Keratinocyte (primary cell): ENCODE data around the gene DDX4. TPM values are rescaled to one million over a fixed set of nuclear protein-coding genes. Genes with fewer than 3 reads are reported as not detected.

Experiments used
- DNase-seq: peaks from one replicate; pipeline ENCODE4 v3.0.0-alpha.2; 2011; ENCODE audit warnings: low read depth, missing footprints, low spot score
- FAIRE-seq: peaks from 2 replicates; lab custom pipeline; 2011; peaks lifted over from hg19 to GRCh38; lab: Jason Lieb, UNC
- H2AFZ ChIP-seq: 2 replicates; pipeline ENCODE4 v1.6.0; 2012; ENCODE audit warnings: low read length, control low read depth, inconsistent platforms; ENCODE audit not compliant: control insufficient read depth
- H3K27ac ChIP-seq: 2 replicates; pipeline ENCODE4 v1.5.1; 2011; ENCODE audit warnings: low read length; ENCODE audit not compliant: control insufficient read depth, insufficient read depth
- H3K27me3 ChIP-seq: 3 replicates; pipeline ENCODE4 v1.6.0; 2011; ENCODE audit warnings: low read length; ENCODE audit not compliant: control insufficient read depth, insufficient read depth; ENCODE audit errors: extremely low read depth
- H3K36me3 ChIP-seq, 2 experiments: 2 replicates in 1 of 2; 3 replicates in 1 of 2; pipeline ENCODE4 v1.5.1; 2011; ENCODE audit warnings: low read length in 2 of 2, mild to moderate bottlenecking in 1 of 2; ENCODE audit not compliant: control insufficient read depth in 2 of 2, insufficient read depth in 2 of 2; ENCODE audit errors: extremely low read depth in 1 of 2
- H3K4me1 ChIP-seq: 3 replicates; pipeline ENCODE4 v1.5.1; 2011; ENCODE audit warnings: low read length; ENCODE audit not compliant: control insufficient read depth, insufficient read depth; ENCODE audit errors: extremely low read depth
- H3K4me2 ChIP-seq: 3 replicates; pipeline ENCODE4 v1.6.0; 2011; ENCODE audit warnings: low read depth, low read length; ENCODE audit not compliant: control insufficient read depth, insufficient read depth; ENCODE audit errors: extremely low read depth
- H3K4me3 ChIP-seq, 3 experiments: fragments of 200-600 bp in 1 of 3; sonication (generic) in 1 of 3; 2 replicates in 2 of 3; 3 replicates in 1 of 3; pipeline ENCODE4 v1.5.1; 2011 to 2016; ENCODE audit warnings: low read length in 3 of 3, mild to moderate bottlenecking in 3 of 3, control low read depth in 2 of 3, inconsistent platforms in 1 of 3, low read depth in 1 of 3, mixed read lengths in 1 of 3, mixed run types in 1 of 3, moderate library complexity in 1 of 3; ENCODE audit not compliant: control insufficient read depth in 2 of 3, insufficient read depth in 2 of 3; ENCODE audit errors: extremely low read depth in 1 of 3
- H3K79me2 ChIP-seq: 2 replicates; pipeline ENCODE4 v1.6.0; 2012; ENCODE audit warnings: low read length; ENCODE audit not compliant: control insufficient read depth, insufficient read depth
- H3K9ac ChIP-seq: 3 replicates; pipeline ENCODE4 v1.6.0; 2011; ENCODE audit warnings: low read length; ENCODE audit not compliant: control insufficient read depth, insufficient read depth; ENCODE audit errors: extremely low read depth
- H3K9me1 ChIP-seq: 3 replicates; pipeline ENCODE4 v1.6.0; 2011; ENCODE audit warnings: low read length; ENCODE audit not compliant: control insufficient read depth, insufficient read depth; ENCODE audit errors: extremely low read depth
- H3K9me3 ChIP-seq: 2 replicates; pipeline ENCODE4 v1.5.1; 2012; ENCODE audit warnings: low read depth, low read length; ENCODE audit not compliant: control insufficient read depth
- H4K20me1 ChIP-seq: 3 replicates; pipeline ENCODE4 v1.6.0; 2011; ENCODE audit warnings: low read length; ENCODE audit not compliant: control insufficient read depth, insufficient read depth; ENCODE audit errors: extremely low read depth
- EZH2 ChIP-seq: IDR thresholded peaks from one replicate; pipeline ENCODE4 v1.6.1; 2012; ENCODE audit warnings: inconsistent platforms, mild to moderate bottlenecking, low read length, moderate library complexity
- dilution Hi-C: fragments of 300-500 bp; cut with MboI; formaldehyde crosslinking; loops from one replicate; pipeline ENCODE4 v1.7.0; 2020; ENCODE audit warnings: low sequenced_read_pairs; ENCODE audit not compliant: extremely low pct_ligation_motif_present
- polyA plus RNA-seq, 5 experiments: library from polyadenylated mRNA; depleted of rRNA in 3 of 5; stranded (reverse) in 3 of 5; stranded (forward) in 1 of 5; unstranded in 1 of 5; fragments of >200 nt; gene quantifications; 1 replicate in 1 of 5; 2 replicates in 3 of 5; 3 replicates in 1 of 5; pipeline versions ENCODE4 v1.2.1 to v1.2.3, GENCODE V29; 2011 to 2012; ENCODE audit warnings: missing spikeins in 2 of 5, low read depth in 1 of 5, low replicate concordance in 1 of 5
- TF ChIP-seq, protein P1 (sequence below), 3 experiments: IDR thresholded peaks in 1 of 3; conservative IDR thresholded peaks in 1 of 3; optimal IDR thresholded peaks in 1 of 3; 2 replicates in 2 of 3; 3 replicates in 1 of 3; pipeline versions ENCODE3 to v1.5.1; 2011; ENCODE audit warnings: low read length in 3 of 3, mild to moderate bottlenecking in 3 of 3, moderate library complexity in 2 of 3, control low read depth in 1 of 3, inconsistent platforms in 1 of 3; ENCODE audit not compliant: insufficient read depth in 2 of 3; ENCODE audit errors: extremely low read depth in 1 of 3

DDX4 gene
- polyA plus RNA-seq, 1 donor (not counting 4 experiments of a cell fraction or from before 2014, with no cell fraction given), result 0.04 TPM

DNA sequence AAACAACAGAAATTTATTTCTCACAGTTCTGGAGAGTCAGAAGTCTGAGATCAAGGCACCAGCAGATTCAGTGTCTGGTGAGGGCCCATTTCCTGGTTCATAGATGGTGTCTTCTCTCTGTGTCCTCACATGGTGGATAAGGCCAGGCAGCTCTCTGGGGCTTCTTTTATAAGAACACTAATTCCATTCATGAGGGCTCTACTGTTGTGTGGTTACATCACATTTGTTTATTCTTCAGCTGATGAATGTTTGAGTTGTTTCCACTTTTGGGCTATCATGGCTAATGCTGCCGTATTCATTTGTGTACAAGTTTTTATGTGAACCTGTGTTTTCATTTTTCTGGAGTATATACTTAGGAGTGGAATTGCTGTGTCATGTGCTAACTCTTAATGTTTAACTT, 35.2 kb downstream of the DDX4 start:
- H3K79me2 ChIP-seq, result no peaks in the 10 kb centered on the region
- H3K4me2 ChIP-seq, result no peak overlapping the region
- no peaks in the 10 kb centered on the region for H3K9me1 ChIP-seq
- H3K4me1 ChIP-seq, result no peaks in the 10 kb centered on the region
- TF ChIP-seq, protein P1, sequence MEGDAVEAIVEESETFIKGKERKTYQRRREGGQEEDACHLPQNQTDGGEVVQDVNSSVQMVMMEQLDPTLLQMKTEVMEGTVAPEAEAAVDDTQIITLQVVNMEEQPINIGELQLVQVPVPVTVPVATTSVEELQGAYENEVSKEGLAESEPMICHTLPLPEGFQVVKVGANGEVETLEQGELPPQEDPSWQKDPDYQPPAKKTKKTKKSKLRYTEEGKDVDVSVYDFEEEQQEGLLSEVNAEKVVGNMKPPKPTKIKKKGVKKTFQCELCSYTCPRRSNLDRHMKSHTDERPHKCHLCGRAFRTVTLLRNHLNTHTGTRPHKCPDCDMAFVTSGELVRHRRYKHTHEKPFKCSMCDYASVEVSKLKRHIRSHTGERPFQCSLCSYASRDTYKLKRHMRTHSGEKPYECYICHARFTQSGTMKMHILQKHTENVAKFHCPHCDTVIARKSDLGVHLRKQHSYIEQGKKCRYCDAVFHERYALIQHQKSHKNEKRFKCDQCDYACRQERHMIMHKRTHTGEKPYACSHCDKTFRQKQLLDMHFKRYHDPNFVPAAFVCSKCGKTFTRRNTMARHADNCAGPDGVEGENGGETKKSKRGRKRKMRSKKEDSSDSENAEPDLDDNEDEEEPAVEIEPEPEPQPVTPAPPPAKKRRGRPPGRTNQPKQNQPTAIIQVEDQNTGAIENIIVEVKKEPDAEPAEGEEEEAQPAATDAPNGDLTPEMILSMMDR (optimal IDR thresholded peaks at IDR 0.05 in 1 of 3, IDR thresholded peaks at IDR 0.05 in 1 of 3, conservative IDR thresholded peaks at IDR 0.05 in 1 of 3; ENCODE audit: extremely low read depth in 1 of 3, insufficient read depth in 2 of 3, low read length in 3 of 3), result no peak
- TF ChIP-seq EZH2, result no peak
- no peak overlapping the region for H3K4me3 ChIP-seq
- no peaks in the 10 kb centered on the region for H4K20me1 ChIP-seq
- FAIRE-seq (no peak), DNase-seq (no peak)
- H3K27ac ChIP-seq, result no peak overlapping the region
- H3K9me3 ChIP-seq, result no peaks in the 10 kb centered on the region
- no peaks in the 10 kb centered on the region for H3K27me3 ChIP-seq
- no peak overlapping the region for H3K9ac ChIP-seq
- H3K36me3 ChIP-seq, result no peaks in the 10 kb centered on the region
- dilution Hi-C loops, result no loop called here
- H2AFZ ChIP-seq, result no peak overlapping the region

DNA sequence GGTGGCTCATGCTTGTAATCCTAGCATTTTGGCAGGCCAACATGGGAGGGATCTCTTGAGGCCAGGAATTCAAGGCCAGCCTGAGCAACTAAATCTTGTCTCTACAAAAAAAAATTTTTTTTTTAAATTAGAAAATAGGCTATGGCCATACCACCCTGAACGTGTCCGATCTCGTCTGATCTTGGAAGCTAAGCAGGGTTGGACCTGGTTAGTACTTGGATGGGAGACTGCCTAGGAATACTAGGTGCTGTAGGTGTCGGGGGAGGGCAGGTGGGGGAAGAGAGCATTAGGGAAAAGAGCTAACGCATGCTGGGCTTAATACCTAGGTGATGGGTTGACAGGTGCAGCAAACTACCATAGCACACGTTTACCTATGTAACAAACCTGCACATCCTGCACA, 39.5 kb downstream of the DDX4 start:
- Histone ChIP-seq H4K20me1 (no peaks in the 10 kb centered on the region), H3K9me3 (no peaks in the 10 kb centered on the region), H2AFZ (no peak overlapping the region), H3K4me2 (no peak overlapping the region), H3K9me1 (no peaks in the 10 kb centered on the region), H3K36me3 (no peaks in the 10 kb centered on the region), H3K4me3 (no peak overlapping the region), H3K27ac (no peak overlapping the region), H3K9ac (no peak overlapping the region), H3K27me3 (no peaks in the 10 kb centered on the region), H3K79me2 (no peaks in the 10 kb centered on the region), H3K4me1 (no peaks in the 10 kb centered on the region)
- no peak for DNase-seq
- TF ChIP-seq, protein P1 (optimal IDR thresholded peaks at IDR 0.05 in 1 of 3, IDR thresholded peaks at IDR 0.05 in 1 of 3, conservative IDR thresholded peaks at IDR 0.05 in 1 of 3; ENCODE audit: extremely low read depth in 1 of 3, insufficient read depth in 2 of 3, low read length in 3 of 3), result no peak
- TF ChIP-seq EZH2, result no peak
- dilution Hi-C loops, result no loop called here
- FAIRE-seq, result no peak
